GM12878 (cell line): ENCODE measurements around the gene MRPL42. TPM values are rescaled to one million over a fixed set of nuclear protein-coding genes. Genes with fewer than 3 reads are reported as not detected.

Source experiments
- ATAC-seq: fragments of 200-7000 bp; cut with Tn5 transposase; 3 replicates; pipeline ENCODE4 v1.9.1; 2020; ENCODE audit warnings: mild to moderate bottlenecking, moderate library complexity
- BruUV-seq: library from RNA; stranded (reverse); fragments of 400-500 nt; replicated peaks from 2 replicates; lab custom pipeline; 2021; lab: Mats Ljungman, UMichigan
- CTCF ChIA-PET: fragments of 300-600 bp; sonication (Branson Sonifier 250); formaldehyde crosslinking; extraction: SDS; loops from one replicate; lab custom pipeline; 2021; ENCODE audit warnings: inconsistent platforms; lab: Yijun Ruan, JAX
- POLR2A ChIA-PET: fragments of 350-600 bp; formaldehyde crosslinking; extraction: SDS; loops from one replicate; lab custom pipeline; 2021; ENCODE audit warnings: inconsistent platforms; lab: Charles Lee
- RAD21 ChIA-PET: fragments of 300-600 bp; sonication (Branson Sonifier 250); formaldehyde crosslinking; loops from one replicate; lab custom pipeline; 2023; ENCODE audit warnings: antibody characterized with exemption; ENCODE audit not compliant: unreplicated experiment; lab: Charles Lee
- SMC1A ChIA-PET: fragments of 300-600 bp; sonication (Branson Sonifier 250); formaldehyde crosslinking; loops from one replicate; lab custom pipeline; 2023; ENCODE audit not compliant: unreplicated experiment, uncharacterized antibody; lab: Charles Lee
- DNase-seq: peaks from one replicate; pipeline ENCODE4 v3.0.0-alpha.2; 2011; ENCODE audit warnings: low read depth, low spot score
- FAIRE-seq: peaks from 3 replicates; lab custom pipeline; 2011; peaks lifted over from hg19 to GRCh38; lab: Jason Lieb, UNC
- H2AFZ ChIP-seq: 2 replicates; pipeline ENCODE4 v1.6.0; 2011; ENCODE audit warnings: low read depth, low read length, control low read depth; ENCODE audit not compliant: control insufficient read depth
- H3K27ac ChIP-seq: 2 replicates; pipeline ENCODE4 v1.5.1; 2011; ENCODE audit warnings: control low read depth; ENCODE audit not compliant: control insufficient read depth, insufficient read depth
- H3K27me3 ChIP-seq, 2 experiments: replicated peaks in 1 of 2; 2 replicates each; pipeline versions ENCODE4 v1.6.0 to v1.6.1; 2011; ENCODE audit warnings: low read length in 1 of 2; ENCODE audit not compliant: control insufficient read depth in 2 of 2, insufficient read depth in 2 of 2
- H3K36me3 ChIP-seq, 2 experiments: 2 replicates each; pipeline ENCODE4 v1.5.1; 2011; ENCODE audit warnings: low read length in 1 of 2; ENCODE audit not compliant: control insufficient read depth in 2 of 2, insufficient read depth in 2 of 2
- H3K4me1 ChIP-seq: 2 replicates; pipeline ENCODE4 v1.6.1; 2011; ENCODE audit warnings: mild to moderate bottlenecking, low read length, moderate library complexity, mixed read lengths; ENCODE audit not compliant: control insufficient read depth, insufficient read depth
- H3K4me2 ChIP-seq: 2 replicates; pipeline ENCODE4 v1.6.0; 2011; ENCODE audit warnings: control low read depth; ENCODE audit not compliant: control insufficient read depth, insufficient read depth
- H3K4me3 ChIP-seq: fragments of 200-600 bp; sonication (generic); 2 replicates; pipeline ENCODE4 v1.5.1; 2016
- H3K79me2 ChIP-seq: 2 replicates; pipeline ENCODE4 v1.6.0; 2011; ENCODE audit warnings: low read length; ENCODE audit not compliant: control insufficient read depth, insufficient read depth
- H3K9ac ChIP-seq: 2 replicates; pipeline ENCODE4 v1.8.0; 2011; ENCODE audit warnings: low read length, control low read depth, mixed read lengths; ENCODE audit not compliant: control insufficient read depth, insufficient read depth
- H3K9me3 ChIP-seq: replicated peaks from 3 replicates; pipeline ENCODE4 v1.5.1; 2011; ENCODE audit warnings: mild to moderate bottlenecking, low read length; ENCODE audit not compliant: control insufficient read depth, insufficient read depth
- H4K20me1 ChIP-seq: 2 replicates; pipeline ENCODE4 v1.6.0; 2011; ENCODE audit not compliant: control insufficient read depth, insufficient read depth
- BCL3 ChIP-seq: IDR thresholded peaks from 2 replicates; pipeline ENCODE4 v1.6.1; 2011; ENCODE audit warnings: borderline replicate concordance, low read depth, mild to moderate bottlenecking, moderate library complexity, low read length; ENCODE audit not compliant: insufficient read depth, poor library complexity, severe bottlenecking
- BHLHE40 ChIP-seq, 2 experiments: fragments of 450-650 bp in 1 of 2; IDR thresholded peaks; 2 replicates each; pipeline ENCODE4 v1.6.1; 2011 to 2017; ENCODE audit warnings: low read depth in 2 of 2, borderline replicate concordance in 1 of 2, improper control_type of control experiment in 1 of 2, low read length in 1 of 2, mild to moderate bottlenecking in 1 of 2
- CEBPZ ChIP-seq: fragments of 150-350 bp; IDR thresholded peaks from 2 replicates; pipeline ENCODE4 v1.6.1; 2016; ENCODE audit warnings: low read depth, low read length
- CHD2 ChIP-seq: IDR thresholded peaks from 2 replicates; pipeline ENCODE4 v1.6.1; 2011; ENCODE audit warnings: low read depth, low read length, improper control_type of control experiment, borderline replicate concordance
- HDGF ChIP-seq: fragments of 450-650 bp; IDR thresholded peaks from 2 replicates; pipeline ENCODE4 v1.6.1; 2016; ENCODE audit warnings: antibody characterized with exemption
- KDM1A ChIP-seq: fragments of 200-600 bp; sonication (generic); IDR thresholded peaks from 2 replicates; pipeline ENCODE4 v1.6.1; 2016; ENCODE audit warnings: borderline replicate concordance
- KLF5 ChIP-seq: fragments of 450-650 bp; IDR thresholded peaks from 2 replicates; pipeline ENCODE4 v1.6.1; 2014; ENCODE audit warnings: mild to moderate bottlenecking; ENCODE audit not compliant: partially characterized antibody
- MLLT1 ChIP-seq: fragments of 450-650 bp; IDR thresholded peaks from 2 replicates; pipeline ENCODE4 v1.6.1; 2016; ENCODE audit warnings: mild to moderate bottlenecking
- MYC ChIP-seq: IDR thresholded peaks from 2 replicates; pipeline ENCODE4 v1.6.1; 2011; ENCODE audit warnings: mild to moderate bottlenecking, low read length, moderate library complexity, inconsistent platforms; ENCODE audit not compliant: insufficient read depth, insufficient replicate concordance, insufficient read length, severe bottlenecking
- POLR2AphosphoS2 ChIP-seq: IDR thresholded peaks from 2 replicates; pipeline ENCODE4 v1.6.1; 2011; ENCODE audit warnings: low read depth, mild to moderate bottlenecking, low read length, improper control_type of control experiment, moderate library complexity
- RELB ChIP-seq: fragments of 450-650 bp; IDR thresholded peaks from 2 replicates; pipeline ENCODE4 v1.6.1; 2017; ENCODE audit warnings: low read depth, mild to moderate bottlenecking, moderate library complexity
- USF1 ChIP-seq: IDR thresholded peaks from 2 replicates; pipeline ENCODE4 v1.6.1; 2011; ENCODE audit warnings: borderline replicate concordance, low read depth, mild to moderate bottlenecking, moderate library complexity, mixed read lengths, low read length; ENCODE audit not compliant: insufficient read depth; ENCODE audit errors: extremely low read length
- WRNIP1 ChIP-seq: IDR thresholded peaks from 2 replicates; pipeline ENCODE4 v1.6.1; 2011; ENCODE audit warnings: low read depth, low read length, improper control_type of control experiment, borderline replicate concordance
- ZNF24 ChIP-seq: fragments of 450-650 bp; IDR thresholded peaks from 2 replicates; pipeline ENCODE4 v1.6.1; 2017; ENCODE audit warnings: antibody characterized with exemption, mild to moderate bottlenecking
- ZNF622 ChIP-seq: fragments of 450-650 bp; IDR thresholded peaks from 2 replicates; pipeline ENCODE4 v1.6.1; 2017; ENCODE audit warnings: mild to moderate bottlenecking, inconsistent platforms
- WGBS: methylation state at CpG from one replicate; pipeline ENCODE4 v1.1.6; 2016; ENCODE audit warnings: low lambda C conversion rate; ENCODE audit not compliant: insufficient replicate concordance, insufficient coverage; ENCODE audit errors: missing lambda C conversion rate; 5-methylcytosine and 5-hydroxymethylcytosine counted together
- in situ Hi-C: fragments of 300-500 bp; cut with MboI; formaldehyde crosslinking; loops from 9 replicates; pipeline ENCODE4 v1.14.3; 2018; ENCODE audit warnings: mixed read lengths
- intact Hi-C: fragments of 100-400 bp; cut with micrococcal nuclease; formaldehyde crosslinking; loops from one replicate; pipeline ENCODE4 v1.14.2; 2022; ENCODE audit not compliant: unreplicated experiment
- polyA plus RNA-seq, 11 experiments: library from polyadenylated mRNA; depleted of rRNA in 4 of 11; unstranded in 6 of 11; stranded (reverse) in 5 of 11; fragments of >200 nt; fragmentation: Nextera tagmentation in 4 of 11; fragmentation: Illumina TruSeq in 1 of 11; extraction: Ambion mirVana in 4 of 11; extraction: Trizol in 1 of 11; gene quantifications; 1 replicate in 1 of 11; 2 replicates in 10 of 11; pipeline versions ENCODE4 v1.2.1 to v1.2.3, GENCODE V29; 2011 to 2016; ENCODE audit warnings: inconsistent platforms in 2 of 11, missing spikeins in 2 of 11, low read depth in 1 of 11
- total RNA-seq, 4 experiments: library from RNA; depleted of rRNA in 3 of 4; stranded (reverse); fragments of >200 nt in 3 of 4; fragmentation: Illumina TruSeq in 1 of 4; extraction: Trizol in 1 of 4; gene quantifications; 2 replicates each; pipeline versions ENCODE4 v1.2.1 to v1.2.3, GENCODE V29; 2013 to 2021

The MRPL42 gene
- total and polyA plus RNA-seq, 10 of the 15 experiments (the other 5 are each of a cell fraction or from before 2014, with no cell fraction given), result 65.1 to 427 (median 126) TPM

- H3K9me3 ChIP-seq, result no peaks in the 10 kb centered on the region
- no peaks in the 10 kb centered on the region for H3K36me3 ChIP-seq
- no peak overlapping the region for H3K27ac ChIP-seq
- FAIRE-seq (no peak), ATAC-seq (no peak), DNase-seq (no peak)
- in situ Hi-C loops, result no loop called here
- ChIA-PET CTCF (interaction anchor here (0.6 to 2.9 kb wide), 5 partner anchors 13 to 1830 kb away, joined by 3 to 16 read pairs (median 3); no protein-coding TSS in a partner anchor), POLR2A (no interaction called here), RAD21 (no interaction called here), SMC1A (interaction anchor here (0.6 to 0.9 kb wide), 2 partner anchors 55 to 263 kb away, joined by 3 to 4 read pairs; no protein-coding TSS in a partner anchor)
- H3K4me3 ChIP-seq, result no peak overlapping the region
- intact Hi-C loops, result no loop called here
- no peaks in the 10 kb centered on the region for H3K27me3 ChIP-seq
- no peaks in the 10 kb centered on the region for H4K20me1 ChIP-seq
- no peak overlapping the region for H3K4me2 ChIP-seq
- no peaks in the 10 kb centered on the region for H3K79me2 ChIP-seq
- no peaks in the 10 kb centered on the region for H3K4me1 ChIP-seq
- H3K9ac ChIP-seq, result no peak overlapping the region
- WGBS, result 99% methylated on average over 5 of the region's 5 CpGs
- H2AFZ ChIP-seq, result no peak overlapping the region
- BruUV-seq, result no TSS peak
- no peak for TF ChIP-seq CEBPZ
- TF ChIP-seq ZNF622, result no peak
- TF ChIP-seq ZNF24, result no peak
- no peak for TF ChIP-seq MYC
- TF ChIP-seq WRNIP1, result no peak
- TF ChIP-seq MLLT1, result no peak
- no peak for TF ChIP-seq USF1
- TF ChIP-seq BCL3, result no peak
- TF ChIP-seq KLF5, result no peak
- no peak for TF ChIP-seq RELB
- no peak for TF ChIP-seq BHLHE40 (IDR thresholded peaks at IDR 0.05; ENCODE audit: borderline replicate concordance in 1 of 2, low read depth in 2 of 2, low read length in 1 of 2)
- TF ChIP-seq KDM1A, result no peak
- TF ChIP-seq POLR2AphosphoS2, result no peak
- TF ChIP-seq HDGF, result no peak
- TF ChIP-seq CHD2, result no peak
Observed at GRCh38 chr12:93514853-93515252, 47.5 kb downstream of the MRPL42 start.
